OCI-LY3 (cell line): Measurements from ENCODE around the gene ANXA5.

Experiments
- H2AFZ ChIP-seq: fragments of 200-600, 300-600 bp; shearing (Covaris generic); 2 replicates; pipeline ENCODE4 v1.6.0; 2014; ENCODE audit warnings: antibody characterized with exemption, low read depth, low read length
- H3K27ac ChIP-seq: fragments of 200-600, 300-600 bp; sonication (generic); 2 replicates; pipeline ENCODE4 v1.5.1; 2014; ENCODE audit warnings: mild to moderate bottlenecking, low read length, moderate library complexity, mixed read lengths
- H3K27me3 ChIP-seq: fragments of 200-600, 300-600 bp; sonication (generic); 2 replicates; pipeline ENCODE4 v1.6.1; 2014; ENCODE audit warnings: low read depth, low read length, mixed read lengths
- H3K36me3 ChIP-seq: fragments of 200-600, 300-600 bp; sonication (generic); replicated peaks from 2 replicates; pipeline ENCODE3; 2014; ENCODE audit warnings: low read depth, low read length, mixed read lengths
- H3K4me1 ChIP-seq: fragments of 300-600, 200-600 bp; sonication (generic); 2 replicates; pipeline ENCODE4 v1.6.1; 2014; ENCODE audit warnings: low read length, mixed read lengths
- H3K4me2 ChIP-seq: fragments of 200-600, 300-600 bp; sonication (generic); 2 replicates; pipeline ENCODE4 v1.6.1; 2014; ENCODE audit warnings: low read length, mixed read lengths
- H3K4me3 ChIP-seq: fragments of 300-600, 200-600 bp; sonication (generic); 2 replicates; pipeline ENCODE4 v1.5.1; 2014; ENCODE audit warnings: antibody characterized with exemption, mild to moderate bottlenecking, low read length, moderate library complexity
- H3K79me2 ChIP-seq: fragments of 300-600, 200-600 bp; shearing (Covaris generic); 2 replicates; pipeline ENCODE4 v1.6.1; 2014; ENCODE audit warnings: mild to moderate bottlenecking, low read length, mixed read lengths
- H3K9ac ChIP-seq: fragments of 300-600, 200-600 bp; shearing (Covaris generic); 2 replicates; pipeline ENCODE4 v1.6.0; 2014; ENCODE audit warnings: mild to moderate bottlenecking, low read length, moderate library complexity
- H3K9me3 ChIP-seq: fragments of 200-600, 300-600 bp; shearing (Covaris generic); 2 replicates; pipeline ENCODE4 v1.6.1; 2014; ENCODE audit warnings: low read length, mixed read lengths; ENCODE audit not compliant: insufficient read depth
- H4K20me1 ChIP-seq: fragments of 200-600, 300-600 bp; sonication (generic); 2 replicates; pipeline ENCODE4 v1.6.1; 2016; ENCODE audit warnings: low read length, mixed read lengths; ENCODE audit not compliant: insufficient read depth
- CTCF ChIP-seq: fragments of 200-600, 300-600 bp; sonication (generic); IDR thresholded peaks from 2 replicates; pipeline ENCODE4 v1.5.1; 2014; ENCODE audit warnings: antibody characterized with exemption, low read length, low read depth
- EZH2phosphoT487 ChIP-seq: fragments of 200-600 bp; shearing (Covaris generic); IDR thresholded peaks from 2 replicates; pipeline ENCODE4 v1.6.1; 2018; ENCODE audit warnings: antibody characterized with exemption, mixed run types, low read depth

ANXA5 gene

GRCh38 chr4:121632636-121633035 lies 64.1 kb downstream of the ANXA5 start:
- H2AFZ ChIP-seq: no peak overlapping the region
- H3K36me3 ChIP-seq: no peaks in the 10 kb centered on the region
- TF ChIP-seq CTCF (no peak), EZH2phosphoT487 (no peak)
- H3K4me3 ChIP-seq: no peak overlapping the region
- H3K4me2 ChIP-seq: no peak overlapping the region
- no peak overlapping the region for H3K27ac ChIP-seq
- no peaks in the 10 kb centered on the region for H3K79me2 ChIP-seq
- H3K9ac ChIP-seq: no peak overlapping the region
- H3K27me3 ChIP-seq: no peaks in the 10 kb centered on the region
- no peaks in the 10 kb centered on the region for H3K4me1 ChIP-seq
- no peaks in the 10 kb centered on the region for H4K20me1 ChIP-seq
- H3K9me3 ChIP-seq: no peaks in the 10 kb centered on the region
